Activated CD4-positive, CD25-positive, alpha-beta regulatory T cell treated with anti-CD3 and anti-CD28 coated beads, Interleukin-2, amount 50 U/mL, for 24 hours (primary cell): ENCODE data around the gene BLM.

Experiments
- ATAC-seq, 2 donors: fragments of 150-1000 bp; cut with Tn5 transposase; one replicate each; pipeline ENCODE4 v1.10.0; 2021; ENCODE audit warnings: mild to moderate bottlenecking in 1 of 2, moderate library complexity in 1 of 2

BLM gene

DNA sequence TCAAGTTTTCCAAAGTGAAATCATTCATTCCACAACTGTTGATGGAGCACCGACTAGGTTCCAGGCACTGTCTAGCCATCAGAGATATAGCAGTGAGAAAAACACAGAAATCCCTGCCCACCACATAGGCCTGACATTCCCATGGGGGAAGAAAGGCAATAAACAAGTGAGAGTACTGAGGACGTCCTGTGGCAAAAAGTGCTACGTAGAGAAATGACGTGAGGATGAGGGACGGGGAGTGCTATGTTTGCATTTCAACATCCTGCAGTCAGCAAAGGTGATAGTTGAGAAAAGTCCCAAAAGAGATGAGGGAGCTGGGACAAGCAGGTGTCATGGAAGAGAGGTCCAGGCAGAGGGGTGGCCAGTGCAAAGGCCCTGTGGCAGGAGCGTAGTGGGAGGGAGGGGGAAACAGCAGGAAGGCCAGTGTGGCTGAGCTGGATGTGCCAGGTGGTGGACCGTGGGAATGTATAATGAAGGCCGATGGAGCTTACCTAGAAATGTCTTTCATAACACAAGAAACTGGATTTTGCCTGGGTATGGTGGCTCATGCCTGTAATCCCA, 140.8 kb downstream of the BLM start:
- ATAC-seq: no peak

DNA sequence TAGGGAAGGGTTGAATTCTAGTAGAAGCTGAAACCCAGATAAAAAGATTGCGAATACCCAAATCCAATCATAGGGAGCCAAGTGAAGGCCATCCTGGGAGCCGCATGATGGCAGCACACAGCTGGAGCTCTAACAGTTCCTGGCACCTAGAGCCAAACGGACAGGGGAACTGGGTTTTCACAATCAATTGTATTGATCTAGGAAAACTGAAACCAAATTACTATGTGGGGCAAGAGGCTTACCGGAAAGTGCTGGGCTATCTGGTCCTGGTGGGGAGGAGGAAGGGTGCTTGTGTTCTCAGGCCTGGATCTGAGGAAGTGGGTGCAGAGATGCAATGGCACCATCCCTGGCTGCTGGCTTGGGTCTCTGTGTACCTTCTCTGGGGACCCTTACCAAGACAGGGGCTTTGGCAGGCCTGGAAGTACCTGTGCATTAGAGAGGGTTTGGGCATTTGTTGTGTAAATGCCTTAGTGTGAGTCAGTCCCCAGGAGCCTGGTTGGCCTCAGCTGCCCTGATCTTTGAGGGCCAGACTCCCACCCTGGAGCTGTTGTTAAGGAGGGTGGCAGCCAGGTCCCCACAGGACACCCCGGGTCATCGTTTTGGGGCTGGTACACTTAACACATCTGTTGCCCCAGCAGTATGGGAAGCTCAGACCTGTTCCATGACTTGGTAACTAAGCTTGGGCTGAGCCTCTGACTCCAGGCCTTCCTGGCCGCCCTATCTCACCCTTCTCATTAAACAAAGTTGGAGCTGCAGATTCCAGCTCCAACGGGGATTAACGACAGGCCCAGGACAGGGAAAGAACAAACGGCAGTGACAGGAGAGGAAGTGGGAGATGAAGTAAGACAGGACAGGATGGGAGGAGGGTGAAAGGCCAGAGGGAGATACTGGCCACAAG, 142.3 kb downstream of the BLM start:
- ATAC-seq: no peak

DNA sequence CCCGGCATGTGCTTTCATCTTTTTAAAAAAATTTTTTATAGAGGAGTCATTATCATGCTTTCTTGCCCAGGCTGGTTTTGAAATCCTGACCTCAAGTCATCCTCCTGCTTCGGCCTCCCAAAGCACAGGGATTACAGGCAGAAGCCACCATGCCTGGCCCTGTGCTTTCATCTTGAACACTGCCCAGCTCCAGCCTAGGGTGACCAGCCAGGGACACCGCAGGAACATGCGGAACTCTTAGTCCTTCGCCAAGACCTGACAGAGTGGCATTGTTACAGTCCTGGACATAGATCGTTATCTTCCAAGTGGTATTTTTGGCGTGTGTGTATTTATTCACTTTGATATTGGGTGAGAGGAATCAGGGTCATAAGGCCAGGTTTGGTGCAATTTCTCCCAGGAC, 143.3 kb downstream of the BLM start:
- ATAC-seq: no peak

DNA sequence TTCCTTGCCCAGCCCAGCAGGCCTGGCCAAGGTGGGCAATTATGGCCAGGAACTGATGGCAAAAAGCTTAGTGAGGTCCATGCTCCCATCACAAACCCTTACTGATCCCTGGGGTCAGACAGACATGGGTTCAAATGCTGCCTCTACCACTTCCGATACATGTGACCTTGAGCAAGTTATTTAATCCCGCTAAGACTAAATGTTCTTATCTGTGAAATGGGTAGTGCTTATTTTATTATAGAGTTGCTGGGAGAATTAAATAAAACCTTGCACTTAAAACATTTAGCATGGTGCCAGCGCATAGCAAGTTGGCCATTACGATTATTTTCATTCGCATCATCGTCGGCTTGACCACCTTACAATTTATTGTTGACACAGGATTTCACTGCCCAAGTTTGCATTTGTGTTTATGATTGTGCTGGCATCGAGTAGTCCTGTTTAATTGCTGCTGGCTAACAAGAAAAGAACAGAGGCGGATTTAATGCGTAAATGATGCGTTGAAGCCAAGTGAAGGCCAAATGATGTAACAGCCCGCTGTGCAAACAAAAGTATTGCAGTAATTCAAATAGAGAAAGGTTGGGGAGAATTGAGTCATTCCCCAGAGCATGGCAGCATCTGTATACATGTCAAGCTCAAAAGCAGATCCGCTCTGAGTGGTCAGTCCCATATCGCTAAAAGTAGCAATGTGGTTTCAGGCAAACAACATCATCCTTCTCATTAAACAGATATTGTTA, 144.0 kb downstream of the BLM start:
- ATAC-seq: no peak

DNA sequence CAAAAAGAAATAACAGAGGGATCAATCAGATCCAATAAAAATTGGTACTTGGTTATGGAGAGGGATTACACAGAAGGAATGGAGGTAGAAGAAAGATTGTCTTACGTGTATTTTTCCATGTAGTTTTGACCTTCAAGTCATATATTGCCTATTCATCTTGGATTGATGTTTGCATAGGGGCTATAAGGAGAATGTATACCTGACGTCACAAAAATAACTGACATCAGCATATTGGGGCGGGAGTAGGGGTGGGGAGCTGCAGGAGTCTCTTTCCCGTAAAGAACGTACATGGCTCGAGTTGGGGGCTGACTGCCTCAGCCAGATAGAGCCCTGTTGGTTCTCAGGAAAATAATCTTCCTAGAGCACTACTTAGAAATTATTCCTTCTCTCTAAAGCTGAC, 145.3 kb downstream of the BLM start:
- ATAC-seq: no peak

DNA sequence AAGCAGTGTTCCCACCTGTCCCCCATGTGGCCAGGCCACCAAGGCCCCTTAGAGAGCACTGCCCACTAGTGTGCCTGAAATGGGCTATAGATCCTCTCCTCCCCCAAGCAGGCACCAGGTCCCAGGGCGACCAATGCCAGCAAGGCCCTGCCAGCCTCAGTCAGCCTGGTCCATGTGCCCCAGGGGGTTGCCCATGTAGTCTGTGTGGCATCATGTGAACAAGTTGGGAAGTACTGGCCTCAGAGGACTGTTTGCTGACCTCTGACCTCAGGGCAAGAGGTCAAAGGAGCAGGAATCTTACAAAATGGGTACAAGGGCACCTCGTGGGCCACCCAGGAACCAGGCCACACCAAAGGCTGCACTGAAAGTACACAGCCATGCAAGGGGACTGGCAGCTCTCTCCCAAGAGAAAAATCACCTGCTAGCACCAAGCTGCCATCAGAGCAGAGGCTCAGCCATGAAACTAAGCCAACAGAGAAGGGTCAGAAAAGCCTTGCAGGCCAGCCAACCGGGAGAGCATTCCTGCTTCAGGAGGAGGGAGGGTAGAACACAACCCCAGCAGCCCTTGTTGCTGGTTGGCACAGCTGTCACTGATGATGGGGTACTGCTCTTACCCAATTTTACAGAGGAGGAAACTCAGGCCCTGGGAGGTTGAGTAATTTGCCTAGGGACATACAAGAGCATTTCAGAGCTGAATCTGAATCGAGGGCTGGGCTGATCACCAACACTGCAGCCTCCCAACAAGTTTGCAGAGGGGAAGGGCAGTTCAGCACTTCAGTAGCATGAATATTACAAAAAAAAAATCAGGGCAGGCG, 146.0 kb downstream of the BLM start:
- ATAC-seq: no peak

DNA sequence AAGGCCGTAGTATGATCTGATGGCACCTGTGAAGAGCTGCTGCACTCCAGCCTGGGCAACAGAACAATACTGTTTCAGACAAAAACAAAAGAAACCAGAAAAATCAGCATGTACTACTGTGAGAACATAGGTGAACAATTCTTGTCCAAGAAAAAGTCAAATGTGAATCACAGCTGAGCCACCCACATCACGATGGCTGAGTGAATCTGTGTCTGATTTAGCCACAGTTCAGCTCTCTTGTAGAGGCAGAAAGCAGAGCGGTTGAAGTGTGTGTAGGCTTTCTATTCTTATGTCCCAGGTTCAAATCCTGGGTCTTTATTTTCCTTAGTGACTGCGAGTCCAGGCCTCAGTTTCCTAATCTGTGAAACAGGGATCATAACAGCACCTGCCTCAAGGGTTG, 146.8 kb downstream of the BLM start:
- ATAC-seq: peak; percentile 25 to 65

DNA sequence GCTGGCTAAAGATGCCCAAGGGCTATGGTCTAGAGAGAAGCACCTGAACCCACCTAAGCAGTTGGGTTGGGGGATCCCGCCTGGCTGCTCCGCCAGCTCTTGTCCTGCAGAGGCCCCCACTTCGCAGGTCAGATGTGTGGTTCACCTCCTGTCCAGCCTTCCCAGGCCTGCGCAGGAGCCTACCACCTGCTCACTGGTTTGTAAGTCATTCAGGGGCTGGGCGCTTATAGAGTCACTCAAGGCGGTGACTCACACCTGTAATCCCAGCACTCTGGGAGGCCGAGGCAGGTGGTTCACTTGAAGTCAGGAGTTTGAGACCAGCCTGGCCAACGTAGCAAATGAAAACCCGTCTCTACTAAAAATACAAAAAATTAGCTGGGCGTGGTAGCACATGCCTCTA, 147.4 kb downstream of the BLM start:
- peak in 1 of 2 donors; percentile 28 for ATAC-seq

DNA sequence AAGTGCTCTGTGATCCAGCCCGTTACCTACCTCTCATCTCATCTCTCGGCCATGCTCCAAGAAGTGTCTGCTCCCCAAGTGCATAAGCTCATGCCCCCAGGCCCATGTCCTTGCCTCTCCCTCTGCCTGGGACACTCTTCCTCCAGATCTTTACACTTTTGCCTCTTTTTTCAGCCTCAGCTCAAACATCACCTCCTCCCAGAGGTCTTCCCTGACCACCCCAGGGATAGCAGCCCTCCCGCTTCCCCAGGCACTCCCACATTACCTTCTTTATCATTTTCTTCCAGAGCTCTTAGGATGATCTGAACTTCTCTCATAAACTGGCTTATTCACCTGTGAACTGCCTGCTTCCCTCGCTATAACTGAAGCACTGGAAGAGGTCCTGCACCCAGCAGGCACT, 148.6 kb downstream of the BLM start:
- ATAC-seq: no peak
